Measurements from ENCODE around the gene SERPINE2. TPM values are rescaled to one million over a fixed set of nuclear protein-coding genes. Genes with fewer than 3 reads are reported as not detected.

The SERPINE2 gene
- total RNA-seq, 2 experiments from 2014 or later, result 33.1 to 33.7 TPM

DNA sequence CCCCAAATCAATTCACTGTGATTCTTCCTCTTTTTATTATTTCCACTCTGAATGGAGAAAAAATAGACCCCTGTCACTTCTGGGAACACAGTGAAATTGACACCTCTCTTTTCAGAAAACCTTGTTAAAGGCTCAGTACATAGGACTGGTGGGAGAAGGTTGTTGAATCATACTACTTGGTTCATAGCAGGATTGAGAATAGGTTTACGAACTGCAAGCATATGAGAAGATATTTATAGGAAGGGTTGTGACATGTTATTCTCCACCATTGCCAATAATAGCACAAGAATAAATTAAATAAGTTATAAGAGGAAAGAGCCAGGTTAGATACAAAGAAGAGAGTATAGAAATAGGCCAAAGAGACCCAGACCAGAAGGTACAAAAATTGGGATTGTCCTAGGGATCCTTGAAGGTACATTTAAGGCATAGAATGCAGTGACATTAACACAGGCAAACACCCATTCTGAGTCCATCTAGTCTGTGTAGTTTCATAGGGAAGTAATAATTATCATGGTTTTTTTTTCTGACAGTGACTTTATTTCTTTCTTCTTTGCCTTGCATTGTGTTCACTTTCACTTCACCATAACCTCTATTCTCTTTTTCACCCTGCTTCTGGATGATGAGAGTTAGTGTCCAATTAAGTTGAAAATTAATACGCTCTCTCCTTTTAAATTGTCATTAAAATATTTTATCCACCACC, 21.8 kb upstream of the SERPINE2 start:
- Mint-ChIP-seq H3K9me3 (no peaks in the 10 kb centered on the region), H3K36me3 (no peaks in the 10 kb centered on the region), H3K27ac (no peak overlapping the region), H3K4me1 (no peaks in the 10 kb centered on the region), H3K27me3 (no peaks in the 10 kb centered on the region), H3K4me3 (no peak overlapping the region)
- DNase-seq, result no peak

DNA sequence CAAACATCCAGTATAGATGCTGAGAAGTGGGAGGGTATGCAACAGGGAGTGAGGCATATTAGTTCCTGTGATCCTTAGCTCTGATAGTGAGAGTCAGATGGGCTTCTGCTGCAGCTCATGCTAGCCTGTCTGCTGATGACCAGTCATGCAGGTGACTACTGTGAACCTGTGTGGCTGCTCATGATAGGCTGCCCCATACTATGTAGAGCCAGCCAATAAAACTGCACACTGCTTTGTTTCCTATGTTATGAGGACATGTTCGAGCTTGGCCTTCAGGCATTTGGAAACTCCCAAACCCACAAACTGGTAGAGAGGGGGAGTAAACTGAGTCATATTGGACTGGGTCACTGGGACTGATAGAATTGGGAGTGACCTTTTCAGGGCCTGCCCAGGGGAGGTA, 20.1 kb upstream of the SERPINE2 start:
- Mint-ChIP-seq H3K27me3 (no peaks in the 10 kb centered on the region), H3K4me3 (no peak overlapping the region), H3K9me3 (peaks cover 2% of the 10 kb centered on the region), H3K27ac (no peak overlapping the region), H3K36me3 (no peaks in the 10 kb centered on the region), H3K4me1 (no peaks in the 10 kb centered on the region)
- no peak for DNase-seq

DNA sequence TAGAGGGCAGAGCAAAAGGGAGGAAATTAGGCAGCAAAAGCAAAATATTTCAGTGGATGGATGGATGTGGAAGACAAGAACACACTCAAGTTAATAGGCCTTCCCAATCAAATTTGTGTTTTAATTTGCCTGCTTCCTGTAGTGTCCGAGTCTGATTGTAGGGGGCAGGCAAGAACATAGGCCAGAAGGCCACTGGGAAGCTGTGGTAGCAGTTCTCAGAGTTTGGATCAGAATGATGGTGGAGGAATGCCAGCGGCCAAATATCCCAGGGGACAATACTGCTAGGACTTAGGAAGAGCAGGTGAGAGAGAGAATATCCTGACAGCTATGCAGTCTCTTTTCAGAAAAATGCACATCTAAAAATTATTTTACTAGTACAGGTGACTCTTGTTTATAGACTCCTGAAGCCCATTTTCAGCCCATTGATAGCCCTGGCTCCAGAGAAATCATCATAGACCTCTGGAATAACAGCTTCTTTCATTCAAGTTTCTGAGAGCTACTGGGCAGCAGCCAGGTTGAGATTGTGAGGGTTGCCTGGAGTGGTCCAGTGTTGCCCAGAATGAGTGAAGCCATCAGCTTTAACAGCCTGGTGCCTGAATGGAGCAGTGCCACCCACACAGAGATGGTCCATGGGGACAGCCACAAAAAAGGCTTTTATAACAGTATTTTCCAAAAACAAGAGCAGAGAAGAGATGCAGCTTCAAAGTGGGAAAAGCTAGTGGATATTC, 19.1 kb upstream of the SERPINE2 start:
- H3K27ac Mint-ChIP-seq, result no peak overlapping the region
- DNase-seq, result no peak
- no peaks in the 10 kb centered on the region for H3K36me3 Mint-ChIP-seq
- H3K4me1 Mint-ChIP-seq, result no peaks in the 10 kb centered on the region
- H3K4me3 Mint-ChIP-seq, result no peak overlapping the region
- peaks cover 2% of the 10 kb centered on the region for H3K9me3 Mint-ChIP-seq
- no peaks in the 10 kb centered on the region for H3K27me3 Mint-ChIP-seq

DNA sequence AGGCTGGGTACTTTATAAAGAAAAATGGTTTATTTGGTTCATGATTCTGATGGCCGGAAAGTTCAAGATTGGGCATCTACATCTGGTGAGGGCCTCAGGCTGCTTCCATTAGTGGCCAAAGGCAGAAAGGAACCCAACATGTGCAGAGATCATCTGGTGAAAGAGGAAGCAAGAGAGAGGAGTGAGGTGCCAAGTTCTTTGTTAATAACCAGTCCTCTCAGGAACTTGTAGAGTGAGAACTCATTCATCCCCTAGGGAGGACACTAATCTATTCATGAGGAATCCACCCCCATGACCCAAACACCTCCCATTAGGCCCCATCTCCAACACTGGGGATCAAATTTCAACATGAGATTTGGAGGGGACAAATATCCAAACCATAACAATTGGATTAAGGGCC, 17.8 kb upstream of the SERPINE2 start:
- no peaks in the 10 kb centered on the region for H3K36me3 Mint-ChIP-seq
- peaks cover 2% of the 10 kb centered on the region for H3K9me3 Mint-ChIP-seq
- no peak overlapping the region for H3K4me3 Mint-ChIP-seq
- H3K27ac Mint-ChIP-seq, result no peak overlapping the region
- no peaks in the 10 kb centered on the region for H3K4me1 Mint-ChIP-seq
- H3K27me3 Mint-ChIP-seq, result no peaks in the 10 kb centered on the region
- no peak for DNase-seq

DNA sequence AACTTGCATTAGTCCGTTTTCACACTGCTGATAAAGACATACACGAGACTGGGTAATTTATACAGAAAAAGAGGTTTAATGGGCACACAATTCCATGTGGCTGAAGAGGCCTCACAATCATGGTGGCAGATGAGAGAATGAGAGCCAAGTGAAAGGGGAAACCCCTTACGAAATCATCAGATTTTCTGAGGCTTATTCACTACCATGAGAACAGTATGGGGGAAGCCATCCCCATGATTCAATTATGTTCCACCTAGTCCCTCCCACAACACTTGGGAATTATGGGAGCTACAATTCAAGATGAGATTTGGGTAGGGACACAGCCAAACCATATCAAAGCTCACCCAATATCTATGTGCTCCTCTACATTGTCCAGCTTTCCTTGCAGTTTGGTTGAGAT, 16.0 kb upstream of the SERPINE2 start:
- Mint-ChIP-seq H3K4me3 (no peak overlapping the region), H3K27me3 (peaks cover 15% of the 10 kb centered on the region)
- no peak for DNase-seq

DNA sequence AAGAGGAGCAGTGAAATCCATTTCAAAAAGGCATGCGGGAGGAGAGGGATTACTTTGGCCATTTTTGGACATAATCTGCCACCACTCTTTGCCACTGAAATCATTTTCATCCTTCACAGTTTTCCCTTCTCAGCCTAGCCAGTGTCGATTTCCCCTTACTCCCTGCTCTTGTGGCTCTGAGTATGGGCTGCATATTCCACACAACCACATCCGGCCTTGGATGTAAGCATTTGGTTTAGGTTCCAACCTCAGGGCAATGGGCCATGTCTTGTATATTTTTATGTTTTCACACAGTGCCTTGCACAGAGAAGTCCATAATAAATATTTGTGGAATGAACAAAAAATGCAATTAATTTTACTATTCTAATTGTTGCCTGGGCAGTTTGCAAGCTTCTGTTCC, 7.7 kb upstream of the SERPINE2 start:
- H3K4me1 Mint-ChIP-seq, result no peaks in the 10 kb centered on the region
- no peak for DNase-seq
- H3K4me3 Mint-ChIP-seq, result no peak overlapping the region
- H3K36me3 Mint-ChIP-seq, result no peaks in the 10 kb centered on the region
- peaks cover 43% of the 10 kb centered on the region for H3K27me3 Mint-ChIP-seq
- H3K9me3 Mint-ChIP-seq, result no peaks in the 10 kb centered on the region
- H3K27ac Mint-ChIP-seq, result no peak overlapping the region

More for the DNA sequence above, 16.0 kb upstream of the SERPINE2 start:
- H3K36me3 Mint-ChIP-seq, result no peaks in the 10 kb centered on the region
- no peaks in the 10 kb centered on the region for H3K4me1 Mint-ChIP-seq
- H3K9me3 Mint-ChIP-seq, result peaks cover 2% of the 10 kb centered on the region
- H3K27ac Mint-ChIP-seq, result no peak overlapping the region

DNA sequence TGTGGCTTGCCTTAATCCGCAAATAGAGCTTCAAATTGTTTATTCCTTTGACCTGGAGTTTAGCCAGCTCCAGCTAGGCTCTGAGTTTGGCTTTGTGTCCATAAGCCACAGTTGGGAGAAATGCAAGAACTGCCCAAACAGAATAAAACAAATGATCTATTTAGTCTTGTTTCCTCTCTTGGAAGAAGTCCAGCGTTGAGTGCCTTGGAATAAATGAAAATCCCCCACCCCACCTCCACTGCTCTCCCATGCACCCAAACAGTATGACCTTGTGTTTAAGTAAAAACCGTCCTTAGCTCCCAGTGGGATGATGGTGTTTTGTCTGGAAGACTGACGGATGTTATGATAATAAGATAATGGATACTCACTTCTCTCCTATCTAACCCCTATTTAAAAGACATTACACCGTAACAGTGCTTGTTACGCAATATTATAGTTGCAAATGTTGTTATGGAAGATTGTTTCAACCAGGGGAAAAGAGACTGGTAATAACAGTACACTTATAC, 3.2 kb upstream of the SERPINE2 start:
- Mint-ChIP-seq H3K27me3 (peaks cover 45% of the 10 kb centered on the region), H3K4me1 (peaks cover 13% of the 10 kb centered on the region), H3K4me3 (no peak overlapping the region), H3K36me3 (no peaks in the 10 kb centered on the region), H3K9me3 (no peaks in the 10 kb centered on the region), H3K27ac (no peak overlapping the region)
- no peak for DNase-seq

DNA sequence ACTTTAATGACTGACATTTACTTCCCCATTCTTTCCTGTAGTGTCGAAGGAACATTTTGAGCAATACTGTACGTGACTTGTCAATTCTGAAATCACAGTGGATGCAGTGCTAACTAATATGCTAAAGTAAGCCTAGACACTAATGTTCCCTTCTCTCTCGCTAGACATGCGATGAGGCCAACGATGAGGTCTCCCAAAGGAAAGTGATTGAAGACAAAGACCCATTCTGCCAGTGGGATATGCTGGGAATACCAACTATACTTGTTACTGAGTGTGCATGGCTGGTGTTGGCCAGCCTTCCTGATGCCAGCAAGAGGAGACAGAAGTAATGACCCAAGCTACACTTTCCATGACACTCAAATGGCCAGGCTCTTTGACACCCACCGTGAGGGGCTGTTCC, 2.5 kb upstream of the SERPINE2 start:
- H3K9me3 Mint-ChIP-seq, result no peaks in the 10 kb centered on the region
- peaks cover 20% of the 10 kb centered on the region for H3K4me1 Mint-ChIP-seq
- H3K27ac Mint-ChIP-seq, result no peak overlapping the region
- H3K27me3 Mint-ChIP-seq, result peaks cover 49% of the 10 kb centered on the region
- H3K36me3 Mint-ChIP-seq, result peaks cover 1% of the 10 kb centered on the region
- H3K4me3 Mint-ChIP-seq, result no peak overlapping the region
- DNase-seq, result no peak

DNA sequence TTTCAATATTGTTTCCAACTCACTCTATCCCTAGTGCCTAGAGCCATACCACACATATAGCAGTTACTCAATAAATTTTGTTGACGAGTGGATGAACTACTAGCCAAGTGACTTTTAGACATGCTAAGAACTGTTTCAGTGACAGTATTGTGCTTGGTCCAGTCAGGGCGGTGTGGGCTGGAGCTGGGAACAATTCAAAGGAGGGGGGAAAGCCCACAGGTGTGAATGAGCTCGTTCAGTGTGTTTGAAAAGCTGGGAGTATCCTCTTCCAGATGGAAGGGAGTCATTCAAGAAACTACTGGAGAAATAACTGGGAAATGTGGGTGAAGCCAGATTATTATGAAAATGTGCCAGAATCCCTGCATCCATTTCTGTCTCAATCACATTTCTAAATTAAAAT, 1.7 kb upstream of the SERPINE2 start:
- Mint-ChIP-seq H3K27ac (no peak overlapping the region), H3K36me3 (peaks cover 2% of the 10 kb centered on the region), H3K4me1 (peaks cover 21% of the 10 kb centered on the region), H3K9me3 (no peaks in the 10 kb centered on the region), H3K27me3 (peaks cover 49% of the 10 kb centered on the region), H3K4me3 (no peak overlapping the region)
- no peak for DNase-seq

DNA sequence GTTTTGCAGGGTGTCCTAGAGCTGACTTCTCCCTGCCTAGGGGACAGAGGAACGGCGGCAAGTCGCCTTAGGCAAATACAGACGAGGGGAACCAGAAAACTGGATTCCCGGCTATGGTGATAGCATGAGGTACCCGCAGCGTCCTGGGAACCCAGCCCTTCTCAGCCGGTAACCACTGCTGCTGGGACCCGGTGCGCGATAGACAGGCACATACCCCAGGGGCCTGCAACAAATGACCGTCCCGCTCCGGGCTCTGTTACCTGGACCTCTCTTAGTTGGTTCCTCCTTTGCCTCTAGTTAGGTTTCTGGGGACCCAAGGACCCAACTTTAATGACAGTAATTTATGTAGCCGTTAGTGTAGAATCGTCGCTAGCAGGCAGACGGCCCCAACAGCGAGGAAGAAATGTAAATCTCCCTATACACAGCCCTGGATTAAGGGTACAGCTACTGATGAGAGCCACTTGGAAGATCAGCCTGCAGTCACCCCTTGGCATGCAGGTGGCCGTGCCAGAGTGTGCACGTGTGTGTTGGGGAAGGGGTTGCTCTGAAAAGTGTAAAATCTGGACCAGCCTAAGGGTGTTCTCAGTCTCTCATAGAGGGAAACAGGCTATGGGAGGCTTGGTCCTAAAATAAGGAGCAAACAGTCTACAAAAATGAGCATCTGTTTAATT, 819 bp upstream of the SERPINE2 start:
- no peak for DNase-seq
- H3K9me3 Mint-ChIP-seq, result no peaks in the 10 kb centered on the region
- peaks cover 47% of the 10 kb centered on the region for H3K27me3 Mint-ChIP-seq
- peaks cover 21% of the 10 kb centered on the region for H3K4me1 Mint-ChIP-seq
- H3K36me3 Mint-ChIP-seq, result peaks cover 2% of the 10 kb centered on the region
- no peak overlapping the region for H3K27ac Mint-ChIP-seq
- H3K4me3 Mint-ChIP-seq, result peak overlapping the region; percentile 74

DNA sequence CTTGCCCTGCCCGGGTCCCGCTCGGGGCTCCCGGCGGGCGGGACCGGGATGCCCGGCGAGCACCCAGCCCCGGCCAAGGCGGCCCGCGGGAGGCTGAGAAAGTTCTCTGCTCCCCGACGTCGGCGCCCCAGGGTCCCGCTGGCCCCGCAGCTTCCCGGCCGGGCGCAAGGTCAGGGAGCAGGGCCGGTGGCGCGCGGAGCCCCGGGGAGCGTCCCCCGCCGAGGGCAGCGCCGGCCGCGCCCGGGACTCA, 331 bp downstream of the SERPINE2 start:
- no peak for DNase-seq
- peaks cover 21% of the 10 kb centered on the region for H3K4me1 Mint-ChIP-seq
- no peak overlapping the region for H3K27ac Mint-ChIP-seq
- H3K27me3 Mint-ChIP-seq, result peaks cover 39% of the 10 kb centered on the region
- H3K9me3 Mint-ChIP-seq, result no peaks in the 10 kb centered on the region
- peaks cover 3% of the 10 kb centered on the region for H3K36me3 Mint-ChIP-seq
- H3K4me3 Mint-ChIP-seq, result no peak overlapping the region

DNA sequence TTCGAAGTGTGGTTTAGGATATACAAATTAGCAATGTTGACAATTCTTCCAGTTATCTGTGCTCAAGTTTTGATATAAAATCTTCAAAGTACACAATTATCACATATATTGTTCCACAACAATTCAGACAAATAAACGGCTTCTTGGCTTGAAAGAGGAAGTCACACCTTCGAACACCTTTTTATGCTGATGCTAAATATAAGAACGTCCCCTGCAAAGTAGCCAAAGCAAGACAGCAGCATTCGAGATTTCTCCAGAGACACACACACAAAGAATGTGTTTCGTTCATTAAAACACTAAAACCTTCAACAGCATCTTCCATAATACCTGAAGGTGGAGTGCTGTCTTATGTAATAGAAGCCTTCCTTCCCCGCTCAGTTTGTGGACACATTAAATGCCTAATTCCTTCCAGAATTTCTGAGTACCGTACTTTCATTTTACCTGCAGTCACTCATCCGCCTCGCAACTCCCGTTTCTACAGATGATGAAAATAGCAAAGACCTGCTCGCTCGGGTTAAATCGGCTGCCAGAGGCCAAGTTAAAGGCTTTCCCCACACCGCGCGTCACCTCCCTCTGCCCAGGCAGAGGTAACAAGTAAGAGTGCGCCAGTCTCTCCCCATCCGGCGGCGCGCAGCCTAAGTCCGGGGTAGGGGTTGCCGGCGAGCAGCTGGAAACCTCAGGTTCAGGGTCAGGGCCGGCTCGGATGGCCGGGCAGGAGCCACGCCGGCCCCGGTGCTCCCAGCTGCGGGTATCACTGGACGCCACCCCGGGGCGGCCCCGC, 847 bp downstream of the SERPINE2 start:
- H3K36me3 Mint-ChIP-seq, result peaks cover 5% of the 10 kb centered on the region
- peaks cover 34% of the 10 kb centered on the region for H3K27me3 Mint-ChIP-seq
- H3K4me1 Mint-ChIP-seq, result peaks cover 24% of the 10 kb centered on the region
- no peaks in the 10 kb centered on the region for H3K9me3 Mint-ChIP-seq
- peak; percentile 63 for DNase-seq
- peak overlapping the region; percentile 84 for H3K4me3 Mint-ChIP-seq
- H3K27ac Mint-ChIP-seq, result peak overlapping the region; percentile 25

DNA sequence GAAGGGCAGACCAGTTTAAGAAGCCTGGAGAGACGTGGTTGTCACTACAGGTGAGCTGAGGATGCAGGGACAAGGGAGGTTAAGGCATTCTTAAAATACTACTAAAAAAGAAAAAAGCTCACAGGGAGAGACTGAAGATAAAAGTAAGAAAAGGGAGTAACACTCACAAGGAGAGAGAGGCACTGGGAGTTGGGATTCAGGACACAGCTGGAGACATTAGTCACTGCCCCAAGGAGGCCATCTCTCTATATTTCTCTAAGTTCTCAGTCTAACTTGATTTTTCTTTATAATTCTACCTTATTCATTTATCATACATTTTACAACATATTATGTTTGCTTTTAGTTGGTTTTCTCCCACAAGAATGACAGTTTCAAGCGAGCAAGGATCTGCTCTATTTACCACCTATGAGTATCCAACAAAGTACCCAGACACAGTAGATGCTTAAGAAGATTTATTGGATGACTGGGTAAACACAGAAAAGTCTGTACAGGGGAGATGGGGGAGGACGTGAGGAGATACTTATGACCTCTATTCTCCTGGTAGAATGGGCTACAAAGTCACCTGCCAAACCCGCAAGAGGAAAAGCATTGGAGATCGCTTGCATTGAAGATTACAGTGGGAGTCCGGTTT, 2.2 kb downstream of the SERPINE2 start:
- H3K9me3 Mint-ChIP-seq, result no peaks in the 10 kb centered on the region
- peaks cover 6% of the 10 kb centered on the region for H3K36me3 Mint-ChIP-seq
- peak overlapping the region; percentile 84 for H3K4me3 Mint-ChIP-seq
- no peak for DNase-seq
- H3K27me3 Mint-ChIP-seq, result peaks cover 28% of the 10 kb centered on the region
- H3K4me1 Mint-ChIP-seq, result peaks cover 28% of the 10 kb centered on the region
- H3K27ac Mint-ChIP-seq, result no peak overlapping the region

DNA sequence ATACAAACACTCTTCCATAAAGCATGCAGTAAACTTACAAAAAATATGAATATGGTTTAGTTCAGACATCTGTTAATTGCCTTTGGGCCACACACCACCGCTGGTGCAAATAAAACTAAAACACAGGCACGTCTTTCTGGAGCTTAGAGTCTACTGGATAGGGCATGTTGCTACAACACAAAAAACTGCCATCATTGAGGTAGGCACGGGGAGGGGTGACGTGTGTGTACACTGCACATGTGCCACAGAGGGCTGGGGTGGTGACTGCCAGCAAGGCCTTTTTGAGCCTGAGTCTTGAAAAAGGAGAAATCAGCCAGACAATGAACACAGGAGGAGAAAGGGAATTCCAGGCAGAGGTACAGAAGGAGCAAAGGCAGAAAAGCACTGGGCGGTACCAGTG, 5.1 kb downstream of the SERPINE2 start:
- peaks cover 19% of the 10 kb centered on the region for H3K36me3 Mint-ChIP-seq
- peaks cover 7% of the 10 kb centered on the region for H3K27me3 Mint-ChIP-seq
- H3K4me1 Mint-ChIP-seq, result peaks cover 34% of the 10 kb centered on the region
- H3K27ac Mint-ChIP-seq, result no peak overlapping the region
- no peak for DNase-seq
- no peak overlapping the region for H3K4me3 Mint-ChIP-seq
- no peaks in the 10 kb centered on the region for H3K9me3 Mint-ChIP-seq

DNA sequence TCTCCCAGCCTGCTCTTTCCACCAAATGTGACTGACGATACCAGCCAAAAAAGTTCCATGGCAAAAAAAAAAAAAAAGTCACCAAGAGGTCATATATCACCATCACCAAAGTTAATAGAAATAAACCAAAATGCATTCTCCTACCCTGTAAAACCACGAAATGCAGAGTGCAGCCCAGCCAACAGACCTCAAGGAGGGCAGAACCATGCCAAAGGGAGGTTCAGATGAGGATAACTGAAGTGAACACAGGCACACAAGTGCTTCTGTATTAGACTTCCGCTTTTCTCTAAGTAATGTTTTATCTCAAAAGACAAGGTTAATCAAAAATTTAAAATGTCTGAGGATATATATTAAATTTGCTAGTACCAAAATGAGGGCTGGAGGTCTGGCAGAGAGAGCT, 5.5 kb downstream of the SERPINE2 start:
- no peak overlapping the region for H3K27ac Mint-ChIP-seq
- H3K4me1 Mint-ChIP-seq, result peaks cover 38% of the 10 kb centered on the region
- no peak for DNase-seq
- H3K4me3 Mint-ChIP-seq, result no peak overlapping the region
- peaks cover 21% of the 10 kb centered on the region for H3K36me3 Mint-ChIP-seq
- peaks cover 7% of the 10 kb centered on the region for H3K27me3 Mint-ChIP-seq
- no peaks in the 10 kb centered on the region for H3K9me3 Mint-ChIP-seq
